MM.1S (cell line): ENCODE data around the gene LRRC75B.
"Not testable (repeated sequence)": the region's sequence is repeated elsewhere in the genome, so short reads cannot be mapped to it uniquely, and the experiment has no call there.

Experiments
- EZH2phosphoT487 ChIP-seq: fragments of 300-600 bp; sonication (generic); IDR thresholded peaks from 2 replicates; pipeline ENCODE4 v1.6.1; 2018; ENCODE audit warnings: antibody characterized with exemption, low read length
- TF ChIP-seq, protein P1 (sequence below): fragments of 300-600 bp; sonication (generic); IDR thresholded peaks from 2 replicates; pipeline ENCODE4 v1.5.1; 2016; ENCODE audit warnings: antibody characterized with exemption, low read length, mixed read lengths

- not testable (repeated sequence) for TF ChIP-seq EZH2phosphoT487
- TF ChIP-seq, protein P1, sequence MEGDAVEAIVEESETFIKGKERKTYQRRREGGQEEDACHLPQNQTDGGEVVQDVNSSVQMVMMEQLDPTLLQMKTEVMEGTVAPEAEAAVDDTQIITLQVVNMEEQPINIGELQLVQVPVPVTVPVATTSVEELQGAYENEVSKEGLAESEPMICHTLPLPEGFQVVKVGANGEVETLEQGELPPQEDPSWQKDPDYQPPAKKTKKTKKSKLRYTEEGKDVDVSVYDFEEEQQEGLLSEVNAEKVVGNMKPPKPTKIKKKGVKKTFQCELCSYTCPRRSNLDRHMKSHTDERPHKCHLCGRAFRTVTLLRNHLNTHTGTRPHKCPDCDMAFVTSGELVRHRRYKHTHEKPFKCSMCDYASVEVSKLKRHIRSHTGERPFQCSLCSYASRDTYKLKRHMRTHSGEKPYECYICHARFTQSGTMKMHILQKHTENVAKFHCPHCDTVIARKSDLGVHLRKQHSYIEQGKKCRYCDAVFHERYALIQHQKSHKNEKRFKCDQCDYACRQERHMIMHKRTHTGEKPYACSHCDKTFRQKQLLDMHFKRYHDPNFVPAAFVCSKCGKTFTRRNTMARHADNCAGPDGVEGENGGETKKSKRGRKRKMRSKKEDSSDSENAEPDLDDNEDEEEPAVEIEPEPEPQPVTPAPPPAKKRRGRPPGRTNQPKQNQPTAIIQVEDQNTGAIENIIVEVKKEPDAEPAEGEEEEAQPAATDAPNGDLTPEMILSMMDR = not testable (repeated sequence)
Observed at GRCh38 chr22:24606340-24606739, 13.5 kb upstream of the LRRC75B start.
